ENCODE measurements around the gene KRTAP10-5. TPM values are rescaled to one million over a fixed set of nuclear protein-coding genes. Genes with fewer than 3 reads are reported as not detected.

Gene KRTAP10-5
- polyA plus RNA-seq, 1 donor (not counting 4 experiments of a cell fraction or from before 2014, with no cell fraction given), result not detected

- peaks cover 4% of the 10 kb centered on the region for H3K27me3 ChIP-seq (ENCODE audit: control insufficient read depth, extremely low read depth, insufficient read depth, low read length)
- H3K4me3 ChIP-seq (ENCODE audit: control insufficient read depth in 2 of 3, extremely low read depth in 1 of 3, insufficient read depth in 2 of 3, low read depth in 1 of 3, low read length in 3 of 3), result peak overlapping the region in 1 of 3 experiments; percentile 37
- TF ChIP-seq, protein P1, sequence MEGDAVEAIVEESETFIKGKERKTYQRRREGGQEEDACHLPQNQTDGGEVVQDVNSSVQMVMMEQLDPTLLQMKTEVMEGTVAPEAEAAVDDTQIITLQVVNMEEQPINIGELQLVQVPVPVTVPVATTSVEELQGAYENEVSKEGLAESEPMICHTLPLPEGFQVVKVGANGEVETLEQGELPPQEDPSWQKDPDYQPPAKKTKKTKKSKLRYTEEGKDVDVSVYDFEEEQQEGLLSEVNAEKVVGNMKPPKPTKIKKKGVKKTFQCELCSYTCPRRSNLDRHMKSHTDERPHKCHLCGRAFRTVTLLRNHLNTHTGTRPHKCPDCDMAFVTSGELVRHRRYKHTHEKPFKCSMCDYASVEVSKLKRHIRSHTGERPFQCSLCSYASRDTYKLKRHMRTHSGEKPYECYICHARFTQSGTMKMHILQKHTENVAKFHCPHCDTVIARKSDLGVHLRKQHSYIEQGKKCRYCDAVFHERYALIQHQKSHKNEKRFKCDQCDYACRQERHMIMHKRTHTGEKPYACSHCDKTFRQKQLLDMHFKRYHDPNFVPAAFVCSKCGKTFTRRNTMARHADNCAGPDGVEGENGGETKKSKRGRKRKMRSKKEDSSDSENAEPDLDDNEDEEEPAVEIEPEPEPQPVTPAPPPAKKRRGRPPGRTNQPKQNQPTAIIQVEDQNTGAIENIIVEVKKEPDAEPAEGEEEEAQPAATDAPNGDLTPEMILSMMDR (optimal IDR thresholded peaks at IDR 0.05 in 1 of 3, IDR thresholded peaks at IDR 0.05 in 1 of 3, conservative IDR thresholded peaks at IDR 0.05 in 1 of 3; ENCODE audit: extremely low read depth in 1 of 3, insufficient read depth in 2 of 3, low read length in 3 of 3), result no peak
- TF ChIP-seq EZH2 (IDR thresholded peaks at IDR 0.05; ENCODE audit: low read length), result no peak
- peak; percentile 80 for FAIRE-seq
- H3K4me1 ChIP-seq (ENCODE audit: control insufficient read depth, extremely low read depth, insufficient read depth, low read length), result peaks cover 22% of the 10 kb centered on the region
- no peaks in the 10 kb centered on the region for H3K9me1 ChIP-seq (ENCODE audit: control insufficient read depth, extremely low read depth, insufficient read depth, low read length)
- DNase-seq (ENCODE audit: low read depth, low spot score), result no peak
- no peak overlapping the region for H3K27ac ChIP-seq (ENCODE audit: control insufficient read depth, insufficient read depth, low read length)
- H3K9ac ChIP-seq (ENCODE audit: control insufficient read depth, extremely low read depth, insufficient read depth, low read length), result no peak overlapping the region
- dilution Hi-C loops (cut with MboI; ENCODE audit: extremely low pct_ligation_motif_present, low sequenced_read_pairs), result no loop called here
- H4K20me1 ChIP-seq (ENCODE audit: control insufficient read depth, extremely low read depth, insufficient read depth, low read length), result no peaks in the 10 kb centered on the region
- H3K9me3 ChIP-seq (ENCODE audit: control insufficient read depth, low read depth, low read length), result no peaks in the 10 kb centered on the region
- H2AFZ ChIP-seq (ENCODE audit: control insufficient read depth, low read length), result peak overlapping the region; percentile 11
- no peaks in the 10 kb centered on the region for H3K36me3 ChIP-seq (ENCODE audit: control insufficient read depth in 2 of 2, extremely low read depth in 1 of 2, insufficient read depth in 2 of 2, low read length in 2 of 2)
- H3K4me2 ChIP-seq (ENCODE audit: control insufficient read depth, extremely low read depth, insufficient read depth, low read depth, low read length), result peak overlapping the region; percentile 52
- H3K79me2 ChIP-seq (ENCODE audit: control insufficient read depth, insufficient read depth, low read length), result no peaks in the 10 kb centered on the region
These were observed 31.5 kb downstream of the KRTAP10-5 start for GRCh38 chr21:44548922-44549321.

DNA sequence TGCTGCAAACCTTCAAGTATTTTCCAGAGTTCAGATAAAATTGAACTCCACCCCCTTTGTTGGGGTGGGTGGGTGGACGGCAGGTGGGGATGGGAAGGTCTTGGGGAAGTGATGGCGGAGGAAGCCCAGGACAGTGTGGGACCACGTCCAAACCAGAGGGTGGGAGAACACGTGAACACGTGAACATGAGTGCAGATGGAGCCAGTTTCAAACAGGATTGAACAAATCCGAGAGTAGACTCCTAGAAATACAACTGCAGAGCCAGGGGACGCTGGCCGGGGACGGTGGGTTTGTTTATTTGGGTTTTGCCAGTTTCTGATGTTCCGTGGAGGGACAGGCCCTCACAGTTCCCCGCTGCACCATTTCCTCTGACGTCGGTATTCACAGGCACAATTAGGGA lies 32.0 kb downstream of the KRTAP10-5 start:
- Histone ChIP-seq H2AFZ (ENCODE audit: control insufficient read depth, low read length) (peak overlapping the region; percentile 18), H3K4me1 (ENCODE audit: control insufficient read depth, extremely low read depth, insufficient read depth, low read length) (peaks cover 22% of the 10 kb centered on the region), H3K4me3 (ENCODE audit: control insufficient read depth in 2 of 3, extremely low read depth in 1 of 3, insufficient read depth in 2 of 3, low read depth in 1 of 3, low read length in 3 of 3) (no peak overlapping the region), H3K9me1 (ENCODE audit: control insufficient read depth, extremely low read depth, insufficient read depth, low read length) (no peaks in the 10 kb centered on the region), H4K20me1 (ENCODE audit: control insufficient read depth, extremely low read depth, insufficient read depth, low read length) (no peaks in the 10 kb centered on the region), H3K79me2 (ENCODE audit: control insufficient read depth, insufficient read depth, low read length) (no peaks in the 10 kb centered on the region), H3K9me3 (ENCODE audit: control insufficient read depth, low read depth, low read length) (no peaks in the 10 kb centered on the region), H3K36me3 (ENCODE audit: control insufficient read depth in 2 of 2, extremely low read depth in 1 of 2, insufficient read depth in 2 of 2, low read length in 2 of 2) (no peaks in the 10 kb centered on the region), H3K27ac (ENCODE audit: control insufficient read depth, insufficient read depth, low read length) (no peak overlapping the region), H3K27me3 (ENCODE audit: control insufficient read depth, extremely low read depth, insufficient read depth, low read length) (peaks cover 4% of the 10 kb centered on the region), H3K9ac (ENCODE audit: control insufficient read depth, extremely low read depth, insufficient read depth, low read length) (no peak overlapping the region), H3K4me2 (ENCODE audit: control insufficient read depth, extremely low read depth, insufficient read depth, low read depth, low read length) (peak overlapping the region; percentile 52)
- TF ChIP-seq, protein P1 (optimal IDR thresholded peaks at IDR 0.05 in 1 of 3, IDR thresholded peaks at IDR 0.05 in 1 of 3, conservative IDR thresholded peaks at IDR 0.05 in 1 of 3; ENCODE audit: extremely low read depth in 1 of 3, insufficient read depth in 2 of 3, low read length in 3 of 3), result no peak
- TF ChIP-seq EZH2 (IDR thresholded peaks at IDR 0.05; ENCODE audit: low read length), result no peak
- DNase-seq (ENCODE audit: low read depth, low spot score) (no peak), FAIRE-seq (no peak)
- dilution Hi-C loops (cut with MboI; ENCODE audit: extremely low pct_ligation_motif_present, low sequenced_read_pairs), result no loop called here
